HepG2 (cell line): ENCODE data around the gene MRAP. TPM values are rescaled to one million over a fixed set of nuclear protein-coding genes. Genes with fewer than 3 reads are reported as not detected.
A peak's percentile ranks its signal among the peaks of the same experiment; 100 is the strongest.

ENCODE experiments used
- ATAC-seq: fragments of 200-7000 bp; cut with Tn5 transposase; 3 replicates; pipeline ENCODE4 v1.9.1; 2020; ENCODE audit warnings: mild to moderate bottlenecking, moderate library complexity
- BruUV-seq: library from RNA; stranded (reverse); fragments of 400-500 nt; replicated peaks from 2 replicates; lab custom pipeline; 2021; lab: Mats Ljungman, UMichigan
- CTCF ChIA-PET: fragments of 300-600 bp; formaldehyde crosslinking; extraction: SDS; loops from one replicate; lab custom pipeline; 2021; ENCODE audit warnings: low total read pairs, inconsistent platforms, low intra/inter-chr PET ratio; lab: Yijun Ruan, JAX
- POLR2A ChIA-PET: fragments of 350-600 bp; sonication (Branson Sonifier 250); formaldehyde crosslinking; loops from one replicate; lab custom pipeline; 2020; ENCODE audit warnings: antibody characterized with exemption, inconsistent platforms; lab: Yijun Ruan, JAX
- DNase-seq: peaks from one replicate; pipeline ENCODE4 v3.0.0-alpha.2; 2015; ENCODE audit warnings: low spot score
- FAIRE-seq: peaks from 3 replicates; lab custom pipeline; 2011; peaks lifted over from hg19 to GRCh38; lab: Jason Lieb, UNC
- H2AFZ ChIP-seq: one replicate; pipeline ENCODE4 v1.6.1; 2011; ENCODE audit warnings: low read length, inconsistent platforms
- H3K27ac ChIP-seq: fragments of 300-600 bp; 3 replicates; pipeline ENCODE4 v1.8.0; 2011; ENCODE audit warnings: mixed run types, mild to moderate bottlenecking, mixed read lengths, low read length, inconsistent platforms; ENCODE audit not compliant: insufficient read depth; ENCODE audit errors: extremely low read length
- H3K27me3 ChIP-seq, 2 experiments: fragments of 200-600 bp in 1 of 2; 2 replicates in 1 of 2; 3 replicates in 1 of 2; pipeline versions ENCODE4 v1.6.0 to v1.8.0; 2011; ENCODE audit warnings: low read length in 2 of 2, mild to moderate bottlenecking in 2 of 2, moderate library complexity in 2 of 2, inconsistent platforms in 1 of 2; ENCODE audit not compliant: insufficient read depth in 2 of 2, control insufficient read depth in 1 of 2
- H3K36me3 ChIP-seq, 2 experiments: fragments of 200-600 bp in 1 of 2; replicated peaks in 1 of 2; 2 replicates in 1 of 2; 3 replicates in 1 of 2; pipeline versions ENCODE4 v1.5.1 to v1.8.0; 2011; ENCODE audit warnings: low read length in 2 of 2, inconsistent platforms in 1 of 2; ENCODE audit not compliant: insufficient read depth in 2 of 2, control insufficient read depth in 1 of 2
- H3K4me1 ChIP-seq: 2 replicates; pipeline ENCODE4 v1.5.1; 2012; ENCODE audit warnings: low read length, inconsistent platforms; ENCODE audit not compliant: insufficient read depth
- H3K4me2 ChIP-seq: 2 replicates; pipeline ENCODE4 v1.6.0; 2011; ENCODE audit warnings: low read depth, low read length, inconsistent platforms
- H3K4me3 ChIP-seq, 3 experiments: fragments of 200-600 bp in 1 of 3; sonication (generic), shearing (Covaris generic) in 1 of 3; replicated peaks in 1 of 3; 2 replicates each; pipeline ENCODE4 v1.5.1; 2011 to 2016; ENCODE audit warnings: low read length in 3 of 3, inconsistent platforms in 2 of 3, low read depth in 2 of 3, mild to moderate bottlenecking in 2 of 3, control low read depth in 1 of 3, mixed read lengths in 1 of 3; ENCODE audit not compliant: insufficient read depth in 1 of 3
- H3K79me2 ChIP-seq: one replicate; pipeline ENCODE4 v1.6.1; 2011; ENCODE audit warnings: low read length, inconsistent platforms; ENCODE audit not compliant: insufficient read depth
- H3K9ac ChIP-seq: 2 replicates; pipeline ENCODE4 v1.6.0; 2011; ENCODE audit warnings: mild to moderate bottlenecking, low read depth, low read length, inconsistent platforms; ENCODE audit not compliant: insufficient read depth
- H3K9me3 ChIP-seq: 2 replicates; pipeline ENCODE4 v1.5.1; 2012; ENCODE audit warnings: mild to moderate bottlenecking, low read length
- H4K20me1 ChIP-seq: 2 replicates; pipeline ENCODE4 v1.6.0; 2011; ENCODE audit warnings: inconsistent platforms, mild to moderate bottlenecking, low read length, moderate library complexity; ENCODE audit not compliant: insufficient read depth
- BRCA1 ChIP-seq: sonication (generic); formaldehyde crosslinking; IDR thresholded peaks from 2 replicates; pipeline ENCODE4 v1.4.0; 2020; ENCODE audit warnings: missing genetic modification reagents
- CC2D1A ChIP-seq: sonication (generic); formaldehyde crosslinking; IDR thresholded peaks from 2 replicates; pipeline ENCODE4 v1.8.1; 2023; ENCODE audit warnings: mild to moderate bottlenecking, missing genetic modification reagents
- ETV5 ChIP-seq: IDR thresholded peaks from 2 replicates; pipeline ENCODE4 v1.6.1; 2018; ENCODE audit warnings: missing biosample characterization, missing genetic modification reagents, inconsistent platforms, borderline replicate concordance
- HNRNPK ChIP-seq: fragments of 200-400 bp; formaldehyde crosslinking; IDR thresholded peaks from 2 replicates; pipeline ENCODE4 v1.6.1; 2018; ENCODE audit warnings: low read length, low read depth, moderate library complexity, mild to moderate bottlenecking; ENCODE audit not compliant: poor library complexity, severe bottlenecking
- KLF6 ChIP-seq: IDR thresholded peaks from 2 replicates; pipeline ENCODE4 v1.8.0; 2016; ENCODE audit warnings: missing biosample characterization, missing genetic modification reagents
- MYC ChIP-seq: sonication (generic); formaldehyde crosslinking; IDR thresholded peaks from 2 replicates; pipeline ENCODE4 v1.9.0; 2021; ENCODE audit warnings: missing genetic modification reagents, borderline replicate concordance
- MYNN ChIP-seq: sonication (generic); formaldehyde crosslinking; IDR thresholded peaks from 2 replicates; pipeline ENCODE4 v1.4.0; 2020; ENCODE audit warnings: mild to moderate bottlenecking, low read depth, missing genetic modification reagents
- ZFY ChIP-seq: sonication (generic); formaldehyde crosslinking; IDR thresholded peaks from 2 replicates; pipeline ENCODE4 v1.4.0; 2020; ENCODE audit warnings: missing genetic modification reagents
- ZNF496 ChIP-seq: sonication (generic); formaldehyde crosslinking; IDR thresholded peaks from 2 replicates; pipeline ENCODE4 v1.8.1; 2023; ENCODE audit warnings: mild to moderate bottlenecking, moderate library complexity, missing genetic modification reagents; ENCODE audit not compliant: insufficient replicate concordance
- ZNF607 ChIP-seq: sonication (generic); formaldehyde crosslinking; IDR thresholded peaks from 2 replicates; pipeline ENCODE4 v1.5.1; 2020; ENCODE audit warnings: missing genetic modification reagents, mild to moderate bottlenecking, borderline replicate concordance
- ZNF619 ChIP-seq: sonication (generic); formaldehyde crosslinking; IDR thresholded peaks from 2 replicates; pipeline ENCODE4 v1.4.0; 2020; ENCODE audit warnings: mild to moderate bottlenecking, missing genetic modification reagents
- ZNF792 ChIP-seq: IDR thresholded peaks from 2 replicates; pipeline ENCODE4 v1.6.1; 2016
- ZSCAN31 ChIP-seq: sonication (generic); formaldehyde crosslinking; IDR thresholded peaks from 2 replicates; pipeline ENCODE4 v1.5.0; 2020; ENCODE audit warnings: low read depth, mild to moderate bottlenecking, missing genetic modification reagents
- WGBS: methylation state at CpG from one replicate; pipeline ENCODE4 v1.1.6; 2017; ENCODE audit warnings: low lambda C conversion rate; 5-methylcytosine and 5-hydroxymethylcytosine counted together
- in situ Hi-C: cut with HindIII; loops from 2 replicates; pipeline ENCODE4 v1.10.0; 2017; ENCODE audit warnings: low pct_unique_long_range_greater_than_20kb; ENCODE audit not compliant: extremely low pct_ligation_motif_present
- intact Hi-C: fragments of 100-400 bp; cut with micrococcal nuclease; formaldehyde crosslinking; loops from one replicate; pipeline ENCODE4 v1.10.0; 2022; ENCODE audit not compliant: unreplicated experiment
- polyA plus RNA-seq, 8 experiments: library from polyadenylated mRNA; depleted of rRNA in 3 of 8; stranded (reverse) in 7 of 8; unstranded in 1 of 8; fragments of >200 nt; fragmentation: Illumina TruSeq in 4 of 8; extraction: Trizol in 4 of 8; gene quantifications; 2 replicates each; pipeline versions ENCODE4 v1.2.1 to v1.2.3, GENCODE V29; 2011 to 2016; ENCODE audit warnings: low read depth in 4 of 8, missing spikeins in 1 of 8, mixed read lengths in 1 of 8; ENCODE audit not compliant: insufficient read depth in 1 of 8
- total RNA-seq, 5 experiments: library from RNA; depleted of rRNA; stranded (reverse); fragments of >200 nt; fragmentation: Illumina TruSeq; extraction: Trizol; gene quantifications; 2 replicates each; pipeline ENCODE4 v1.2.3, GENCODE V29; 2016; ENCODE audit warnings: low read depth in 1 of 5
- TF ChIP-seq, protein P1 (sequence below): sonication (generic); formaldehyde crosslinking; IDR thresholded peaks from 2 replicates; pipeline ENCODE4 v1.4.0; 2020; ENCODE audit warnings: missing genetic modification reagents
- TF ChIP-seq, protein P2 (sequence below): sonication (generic); formaldehyde crosslinking; conservative IDR thresholded peaks from 2 replicates; pipeline ENCODE4 v1.4.0; 2020; ENCODE audit warnings: mild to moderate bottlenecking, missing genetic modification reagents, moderate library complexity

The MRAP gene
- total and polyA plus RNA-seq, 2 of the 13 experiments (the other 11 are each of a cell fraction or from before 2014, with no cell fraction given): 0.46 to 1.2 TPM

DNA sequence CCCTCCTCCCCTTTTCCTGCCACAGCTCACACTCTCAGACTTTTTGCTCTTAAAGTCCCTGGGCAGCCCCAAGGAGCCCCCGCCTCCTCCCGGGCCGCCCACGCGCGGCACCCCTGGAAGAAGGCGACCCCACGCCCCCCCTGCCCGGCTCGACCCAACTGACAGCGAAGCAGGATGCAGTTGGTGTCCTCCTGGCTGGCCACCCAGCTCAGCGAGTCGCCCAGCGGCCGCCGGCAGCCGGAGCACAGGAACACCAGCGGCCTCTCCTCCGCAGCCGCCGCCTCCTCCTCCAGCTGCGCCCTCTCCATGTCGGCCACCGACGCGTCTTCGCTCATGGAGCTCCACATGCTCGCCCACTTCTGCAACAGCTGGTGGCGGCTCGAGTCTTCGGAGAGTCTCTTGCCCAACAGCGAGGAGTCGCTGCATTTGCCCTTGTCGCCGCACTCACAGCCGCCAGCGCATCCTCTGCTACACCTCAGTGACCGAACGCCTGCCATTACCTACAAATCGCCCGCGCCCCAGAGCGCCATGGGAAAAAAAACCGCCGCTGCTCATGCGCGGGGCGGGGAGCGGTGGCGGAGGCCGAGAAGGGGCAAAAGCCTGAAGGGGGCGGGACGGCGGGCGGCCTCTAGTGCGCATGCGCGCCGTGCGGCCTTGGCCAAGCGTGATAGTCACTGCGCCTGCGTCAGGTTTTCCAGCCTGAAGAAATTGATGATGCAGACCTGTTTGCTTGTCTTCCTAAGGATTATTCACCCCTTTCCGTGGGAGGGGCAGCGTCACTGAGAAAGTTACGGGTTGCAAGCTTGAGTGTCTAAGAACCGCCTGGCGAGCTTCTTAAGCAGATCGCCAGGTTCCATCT is 19.9 kb upstream of the MRAP start, which contains the start of gene MIS18A (continued):
- TF ChIP-seq ZNF792 (CRISPR knock-in tag) (peak; percentile 49; the same call in 1 of the 2 replicates), ZNF607 (CRISPR knock-in tag) (no peak; the same call in 1 of the 2 replicates), ZFY (CRISPR knock-in tag) (peak; percentile 67), CC2D1A (CRISPR knock-in tag) (no peak), MYNN (CRISPR knock-in tag) (no peak), KLF6 (CRISPR knock-in tag) (no peak), BRCA1 (no peak), ETV5 (no peak), HNRNPK (no peak)
- TF ChIP-seq, protein P1, sequence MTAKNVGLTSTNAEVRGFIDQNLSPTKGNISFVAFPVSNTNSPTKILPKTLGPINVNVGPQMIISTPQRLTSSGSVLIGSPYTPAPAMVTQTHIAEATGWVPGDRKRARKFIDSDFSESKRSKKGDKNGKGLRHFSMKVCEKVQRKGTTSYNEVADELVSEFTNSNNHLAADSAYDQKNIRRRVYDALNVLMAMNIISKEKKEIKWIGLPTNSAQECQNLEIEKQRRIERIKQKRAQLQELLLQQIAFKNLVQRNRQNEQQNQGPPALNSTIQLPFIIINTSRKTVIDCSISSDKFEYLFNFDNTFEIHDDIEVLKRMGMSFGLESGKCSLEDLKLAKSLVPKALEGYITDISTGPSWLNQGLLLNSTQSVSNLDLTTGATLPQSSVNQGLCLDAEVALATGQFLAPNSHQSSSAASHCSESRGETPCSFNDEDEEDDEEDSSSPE (CRISPR knock-in tag): peak; percentile 98
- TF ChIP-seq, all 625 proteins: peak for 204

DNA sequence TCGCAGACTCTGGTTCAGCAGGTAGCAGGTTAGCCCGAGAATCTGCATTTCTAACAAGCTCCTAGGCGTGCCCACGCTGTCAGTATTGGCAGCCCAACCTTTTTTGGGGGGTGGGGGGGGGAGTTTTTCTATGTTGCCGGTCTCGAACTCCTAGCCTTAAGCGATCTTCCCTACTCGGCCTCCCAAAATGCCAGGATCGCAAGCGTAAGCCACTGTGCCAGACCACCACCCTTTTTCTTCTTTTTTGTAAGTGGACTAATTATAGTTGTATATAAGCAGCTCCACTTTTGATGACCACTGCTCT is 19.3 kb upstream of the MRAP start:
- no peak for FAIRE-seq
- Histone ChIP-seq H3K27ac (peak overlapping the region; percentile 42), H3K79me2 (peaks cover 25% of the 10 kb centered on the region), H3K27me3 (no peaks in the 10 kb centered on the region), H2AFZ (peak overlapping the region; percentile 91), H3K9me3 (no peaks in the 10 kb centered on the region), H3K9ac (peak overlapping the region; percentile 75), H4K20me1 (no peaks in the 10 kb centered on the region), H3K4me2 (peak overlapping the region; percentile 93), H3K4me3 (peak overlapping the region; percentile 87 to 92 (median 92)), H3K4me1 (peaks cover 27% of the 10 kb centered on the region), H3K36me3 (0 out of 5 replicates have a peak, but pooled peaks cover 0 to 3% of the 10 kb centered on the region in 2 experiments)
- 0% methylated on average over 5 of the region's 10 CpGs for WGBS
- in situ Hi-C loops (no loop called here), intact Hi-C loops (loop anchor here (5.0 to 10.0 kb wide), 2 partner anchors 55 to 318 kb away; no protein-coding TSS in a partner anchor)
- ChIA-PET CTCF (no interaction called here), POLR2A (interaction anchor here (0.6 to 1.5 kb wide), 3 partner anchors 19 to 549 kb away, joined by 3 to 4 read pairs (median 4); partner anchors contain the start of gene MRAP)
- no peak; the same call in 2 of the 3 replicates for ATAC-seq
- DNase-seq: no peak
- TSS peak; percentile 84 for BruUV-seq
- TF ChIP-seq ZSCAN31 (CRISPR knock-in tag) (0 out of 2 replicates have a peak, but pooled peaks have one; percentile 16), ZNF496 (CRISPR knock-in tag) (no peak), ZNF619 (0 out of 2 replicates have a peak, but pooled peaks have one; percentile 32), MYC (CRISPR knock-in tag) (no peak)
- TF ChIP-seq, protein P2, sequence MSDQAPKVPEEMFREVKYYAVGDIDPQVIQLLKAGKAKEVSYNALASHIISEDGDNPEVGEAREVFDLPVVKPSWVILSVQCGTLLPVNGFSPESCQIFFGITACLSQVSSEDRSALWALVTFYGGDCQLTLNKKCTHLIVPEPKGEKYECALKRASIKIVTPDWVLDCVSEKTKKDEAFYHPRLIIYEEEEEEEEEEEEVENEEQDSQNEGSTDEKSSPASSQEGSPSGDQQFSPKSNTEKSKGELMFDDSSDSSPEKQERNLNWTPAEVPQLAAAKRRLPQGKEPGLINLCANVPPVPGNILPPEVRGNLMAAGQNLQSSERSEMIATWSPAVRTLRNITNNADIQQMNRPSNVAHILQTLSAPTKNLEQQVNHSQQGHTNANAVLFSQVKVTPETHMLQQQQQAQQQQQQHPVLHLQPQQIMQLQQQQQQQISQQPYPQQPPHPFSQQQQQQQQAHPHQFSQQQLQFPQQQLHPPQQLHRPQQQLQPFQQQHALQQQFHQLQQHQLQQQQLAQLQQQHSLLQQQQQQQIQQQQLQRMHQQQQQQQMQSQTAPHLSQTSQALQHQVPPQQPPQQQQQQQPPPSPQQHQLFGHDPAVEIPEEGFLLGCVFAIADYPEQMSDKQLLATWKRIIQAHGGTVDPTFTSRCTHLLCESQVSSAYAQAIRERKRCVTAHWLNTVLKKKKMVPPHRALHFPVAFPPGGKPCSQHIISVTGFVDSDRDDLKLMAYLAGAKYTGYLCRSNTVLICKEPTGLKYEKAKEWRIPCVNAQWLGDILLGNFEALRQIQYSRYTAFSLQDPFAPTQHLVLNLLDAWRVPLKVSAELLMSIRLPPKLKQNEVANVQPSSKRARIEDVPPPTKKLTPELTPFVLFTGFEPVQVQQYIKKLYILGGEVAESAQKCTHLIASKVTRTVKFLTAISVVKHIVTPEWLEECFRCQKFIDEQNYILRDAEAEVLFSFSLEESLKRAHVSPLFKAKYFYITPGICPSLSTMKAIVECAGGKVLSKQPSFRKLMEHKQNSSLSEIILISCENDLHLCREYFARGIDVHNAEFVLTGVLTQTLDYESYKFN (CRISPR knock-in tag): peak; percentile 4; the same call in 1 of the 2 replicates
